GM12878 (cell line): ENCODE data around the gene LRRN2. TPM values are rescaled to one million over a fixed set of nuclear protein-coding genes. Genes with fewer than 3 reads are reported as not detected.

ENCODE experiments used
- ATAC-seq: fragments of 200-7000 bp; cut with Tn5 transposase; 3 replicates; pipeline ENCODE4 v1.9.1; 2020; ENCODE audit warnings: mild to moderate bottlenecking, moderate library complexity
- BruUV-seq: library from RNA; stranded (reverse); fragments of 400-500 nt; replicated peaks from 2 replicates; lab custom pipeline; 2021; lab: Mats Ljungman, UMichigan
- CTCF ChIA-PET: fragments of 300-600 bp; sonication (Branson Sonifier 250); formaldehyde crosslinking; extraction: SDS; loops from one replicate; lab custom pipeline; 2021; ENCODE audit warnings: inconsistent platforms; lab: Yijun Ruan, JAX
- POLR2A ChIA-PET: fragments of 350-600 bp; formaldehyde crosslinking; extraction: SDS; loops from one replicate; lab custom pipeline; 2021; ENCODE audit warnings: inconsistent platforms; lab: Charles Lee
- RAD21 ChIA-PET: fragments of 300-600 bp; sonication (Branson Sonifier 250); formaldehyde crosslinking; loops from one replicate; lab custom pipeline; 2023; ENCODE audit warnings: antibody characterized with exemption; ENCODE audit not compliant: unreplicated experiment; lab: Charles Lee
- SMC1A ChIA-PET: fragments of 300-600 bp; sonication (Branson Sonifier 250); formaldehyde crosslinking; loops from one replicate; lab custom pipeline; 2023; ENCODE audit not compliant: unreplicated experiment, uncharacterized antibody; lab: Charles Lee
- DNase-seq: peaks from one replicate; pipeline ENCODE4 v3.0.0-alpha.2; 2011; ENCODE audit warnings: low read depth, low spot score
- FAIRE-seq: peaks from 3 replicates; lab custom pipeline; 2011; peaks lifted over from hg19 to GRCh38; lab: Jason Lieb, UNC
- H2AFZ ChIP-seq: 2 replicates; pipeline ENCODE4 v1.6.0; 2011; ENCODE audit warnings: low read depth, low read length, control low read depth; ENCODE audit not compliant: control insufficient read depth
- H3K27ac ChIP-seq: 2 replicates; pipeline ENCODE4 v1.5.1; 2011; ENCODE audit warnings: control low read depth; ENCODE audit not compliant: control insufficient read depth, insufficient read depth
- H3K27me3 ChIP-seq, 2 experiments: replicated peaks in 1 of 2; 2 replicates each; pipeline versions ENCODE4 v1.6.0 to v1.6.1; 2011; ENCODE audit warnings: low read length in 1 of 2; ENCODE audit not compliant: control insufficient read depth in 2 of 2, insufficient read depth in 2 of 2
- H3K36me3 ChIP-seq, 2 experiments: 2 replicates each; pipeline ENCODE4 v1.5.1; 2011; ENCODE audit warnings: low read length in 1 of 2; ENCODE audit not compliant: control insufficient read depth in 2 of 2, insufficient read depth in 2 of 2
- H3K4me1 ChIP-seq: 2 replicates; pipeline ENCODE4 v1.6.1; 2011; ENCODE audit warnings: mild to moderate bottlenecking, low read length, moderate library complexity, mixed read lengths; ENCODE audit not compliant: control insufficient read depth, insufficient read depth
- H3K4me2 ChIP-seq: 2 replicates; pipeline ENCODE4 v1.6.0; 2011; ENCODE audit warnings: control low read depth; ENCODE audit not compliant: control insufficient read depth, insufficient read depth
- H3K4me3 ChIP-seq: fragments of 200-600 bp; sonication (generic); 2 replicates; pipeline ENCODE4 v1.5.1; 2016
- H3K79me2 ChIP-seq: 2 replicates; pipeline ENCODE4 v1.6.0; 2011; ENCODE audit warnings: low read length; ENCODE audit not compliant: control insufficient read depth, insufficient read depth
- H3K9ac ChIP-seq: 2 replicates; pipeline ENCODE4 v1.8.0; 2011; ENCODE audit warnings: low read length, control low read depth, mixed read lengths; ENCODE audit not compliant: control insufficient read depth, insufficient read depth
- H3K9me3 ChIP-seq: replicated peaks from 3 replicates; pipeline ENCODE4 v1.5.1; 2011; ENCODE audit warnings: mild to moderate bottlenecking, low read length; ENCODE audit not compliant: control insufficient read depth, insufficient read depth
- H4K20me1 ChIP-seq: 2 replicates; pipeline ENCODE4 v1.6.0; 2011; ENCODE audit not compliant: control insufficient read depth, insufficient read depth
- MEF2B ChIP-seq: fragments of 450-650 bp; IDR thresholded peaks from 2 replicates; pipeline ENCODE4 v1.6.1; 2018; ENCODE audit warnings: mild to moderate bottlenecking, moderate library complexity; ENCODE audit not compliant: partially characterized antibody, poor library complexity, severe bottlenecking
- NRF1 ChIP-seq: conservative IDR thresholded peaks from 2 replicates; pipeline ENCODE4 v1.6.1; 2011; ENCODE audit warnings: mild to moderate bottlenecking, low read depth, low read length, improper control_type of control experiment
- RB1 ChIP-seq: fragments of 450-650 bp; formaldehyde crosslinking; IDR thresholded peaks from 2 replicates; pipeline ENCODE4 v1.6.1; 2017; ENCODE audit warnings: mild to moderate bottlenecking, borderline replicate concordance
- SRF ChIP-seq, 2 experiments: IDR thresholded peaks; 2 replicates each; pipeline ENCODE4 v1.6.1; 2011; ENCODE audit warnings: low read depth in 2 of 2, low read length in 2 of 2, mild to moderate bottlenecking in 1 of 2, moderate library complexity in 1 of 2
- USF1 ChIP-seq: IDR thresholded peaks from 2 replicates; pipeline ENCODE4 v1.6.1; 2011; ENCODE audit warnings: borderline replicate concordance, low read depth, mild to moderate bottlenecking, moderate library complexity, mixed read lengths, low read length; ENCODE audit not compliant: insufficient read depth; ENCODE audit errors: extremely low read length
- ZBED1 ChIP-seq: IDR thresholded peaks from 2 replicates; pipeline ENCODE4 v1.6.1; 2016; ENCODE audit warnings: borderline replicate concordance
- ZBTB40 ChIP-seq: fragments of 450-650 bp; IDR thresholded peaks from 2 replicates; pipeline ENCODE4 v1.6.1; 2016; ENCODE audit warnings: mild to moderate bottlenecking, moderate library complexity, borderline replicate concordance
- ZZZ3 ChIP-seq: IDR thresholded peaks from 2 replicates; pipeline ENCODE4 v1.6.1; 2011; ENCODE audit warnings: low read depth; ENCODE audit not compliant: control insufficient read depth, insufficient read length
- WGBS: methylation state at CpG from one replicate; pipeline ENCODE4 v1.1.6; 2016; ENCODE audit warnings: low lambda C conversion rate; ENCODE audit not compliant: insufficient replicate concordance, insufficient coverage; ENCODE audit errors: missing lambda C conversion rate; 5-methylcytosine and 5-hydroxymethylcytosine counted together
- in situ Hi-C: fragments of 300-500 bp; cut with MboI; formaldehyde crosslinking; loops from 9 replicates; pipeline ENCODE4 v1.14.3; 2018; ENCODE audit warnings: mixed read lengths
- intact Hi-C: fragments of 100-400 bp; cut with micrococcal nuclease; formaldehyde crosslinking; loops from one replicate; pipeline ENCODE4 v1.14.2; 2022; ENCODE audit not compliant: unreplicated experiment
- polyA plus RNA-seq, 11 experiments: library from polyadenylated mRNA; depleted of rRNA in 4 of 11; unstranded in 6 of 11; stranded (reverse) in 5 of 11; fragments of >200 nt; fragmentation: Nextera tagmentation in 4 of 11; fragmentation: Illumina TruSeq in 1 of 11; extraction: Ambion mirVana in 4 of 11; extraction: Trizol in 1 of 11; gene quantifications; 1 replicate in 1 of 11; 2 replicates in 10 of 11; pipeline versions ENCODE4 v1.2.1 to v1.2.3, GENCODE V29; 2011 to 2016; ENCODE audit warnings: inconsistent platforms in 2 of 11, missing spikeins in 2 of 11, low read depth in 1 of 11
- total RNA-seq, 4 experiments: library from RNA; depleted of rRNA in 3 of 4; stranded (reverse); fragments of >200 nt in 3 of 4; fragmentation: Illumina TruSeq in 1 of 4; extraction: Trizol in 1 of 4; gene quantifications; 2 replicates each; pipeline versions ENCODE4 v1.2.1 to v1.2.3, GENCODE V29; 2013 to 2021

Gene LRRN2
- total and polyA plus RNA-seq, 10 of the 15 experiments (the other 5 are each of a cell fraction or from before 2014, with no cell fraction given) = not detected

GRCh38 chr1:204696606-204697005 is 11.1 kb upstream of the LRRN2 start (continued):
- TF ChIP-seq RB1 = no peak

- DNase-seq (no peak), ATAC-seq (no peak), FAIRE-seq (no peak)
- Histone ChIP-seq H3K4me2 (no peak overlapping the region), H4K20me1 (no peaks in the 10 kb centered on the region), H3K9me3 (no peaks in the 10 kb centered on the region), H3K4me3 (no peak overlapping the region), H2AFZ (no peak overlapping the region), H3K4me1 (peaks cover 11% of the 10 kb centered on the region), H3K36me3 (no peaks in the 10 kb centered on the region), H3K79me2 (no peaks in the 10 kb centered on the region), H3K9ac (no peak overlapping the region), H3K27me3 (peaks cover 0 to 1% of the 10 kb centered on the region in 2 experiments; a peak in 1 of 4 replicates), H3K27ac (no peak overlapping the region)
- peak; percentile 9 for TF ChIP-seq USF1
- TF ChIP-seq ZZZ3 = no peak
- 55% methylated on average over 5 of the region's 5 CpGs for WGBS
- CTCF ChIA-PET = interaction anchor here (1.2 to 2.6 kb wide), 2 partner anchors 68 to 112 kb away, joined by 3 to 10 read pairs; no protein-coding TSS in a partner anchor
- in situ Hi-C loops (no loop called here), intact Hi-C loops (no loop called here)
- SMC1A ChIA-PET = interaction anchor here (0.7 kb wide), 1 partner anchor 68 kb away, joined by 3 read pairs; no protein-coding TSS in a partner anchor
- RAD21 ChIA-PET = no interaction called here
- POLR2A ChIA-PET = no interaction called here
- BruUV-seq = no TSS peak
Measured at GRCh38 chr1:204695692-204696091, 10.2 kb upstream of the LRRN2 start.

GRCh38 chr1:204694145-204694544 is 8.6 kb upstream of the LRRN2 start:
- H4K20me1 ChIP-seq = no peaks in the 10 kb centered on the region
- ATAC-seq (no peak), FAIRE-seq (no peak), DNase-seq (no peak)
- SMC1A ChIA-PET = interaction anchor here (0.7 to 1.4 kb wide), 3 partner anchors 11 to 69 kb away, joined by 3 to 5 read pairs (median 3); no protein-coding TSS in a partner anchor
- H3K4me3 ChIP-seq = no peak overlapping the region
- H3K9ac ChIP-seq = no peak overlapping the region
- WGBS = 72% methylated on average over 7 of the region's 7 CpGs
- intact Hi-C loops = no loop called here
- RAD21 ChIA-PET = no interaction called here
- CTCF ChIA-PET = interaction anchor here (1.0 kb wide), 1 partner anchor 38 kb away, joined by 3 read pairs; no protein-coding TSS in a partner anchor
- H3K4me1 ChIP-seq = peaks cover 11% of the 10 kb centered on the region
- POLR2A ChIA-PET = no interaction called here
- H3K27me3 ChIP-seq = peaks cover 0 to 1% of the 10 kb centered on the region in 2 experiments; a peak in 1 of 4 replicates
- BruUV-seq = no TSS peak
- H3K36me3 ChIP-seq = no peaks in the 10 kb centered on the region
- H3K27ac ChIP-seq = no peak overlapping the region
- H3K9me3 ChIP-seq = no peaks in the 10 kb centered on the region
- in situ Hi-C loops = no loop called here
- no peak overlapping the region for H2AFZ ChIP-seq
- no peaks in the 10 kb centered on the region for H3K79me2 ChIP-seq
- no peak overlapping the region for H3K4me2 ChIP-seq
- TF ChIP-seq NRF1 = no peak
- no peak for TF ChIP-seq ZBTB40
- no peak for TF ChIP-seq ZBED1
- TF ChIP-seq MEF2B = no peak
- no peak for TF ChIP-seq SRF (IDR thresholded peaks at IDR 0.05; ENCODE audit: low read depth in 2 of 2, low read length in 2 of 2)
